K562 (cell line): ENCODE data around the gene RALY. TPM values are rescaled to one million over a fixed set of nuclear protein-coding genes. Genes with fewer than 3 reads are reported as not detected.

Experiments
- ATAC-seq: fragments of 200-7000 bp; cut with Tn5 transposase; 3 replicates; pipeline ENCODE4 v1.9.1; 2020; ENCODE audit warnings: moderate library complexity
- BruUV-seq: library from RNA; stranded (reverse); fragments of 400-500 nt; replicated peaks from 2 replicates; lab custom pipeline; 2021; lab: Mats Ljungman, UMichigan
- CTCF ChIA-PET: fragments of 300-600 bp; formaldehyde crosslinking; extraction: SDS; loops from one replicate; lab custom pipeline; 2021; ENCODE audit warnings: low intra/inter-chr PET ratio; lab: Yijun Ruan, JAX
- POLR2A ChIA-PET: fragments of 300-600, 350-650 bp; sonication (Branson Sonifier 250); formaldehyde crosslinking; extraction: SDS; loops from one replicate; lab custom pipeline; 2021; ENCODE audit warnings: antibody characterized with exemption, inconsistent platforms; lab: Yijun Ruan, JAX
- DNase-seq, 4 experiments: peaks; one replicate each; pipeline versions ENCODE4 v3.0.0 to v3.0.0-alpha.2; 2011 to 2018; ENCODE audit warnings: low spot score in 3 of 4, mixed read lengths in 3 of 4; ENCODE audit errors: extremely low read depth in 1 of 4
- FAIRE-seq: peaks from 2 replicates; lab custom pipeline; 2011; peaks lifted over from hg19 to GRCh38; lab: Jason Lieb, UNC
- H2AFZ ChIP-seq: 2 replicates; pipeline ENCODE4 v1.6.0; 2011; ENCODE audit warnings: low read depth, low read length, control low read depth, inconsistent platforms
- H3K27ac ChIP-seq: fragments of 200-600 bp; 3 replicates; pipeline ENCODE4 v1.8.0; 2011; ENCODE audit warnings: low read depth, mild to moderate bottlenecking, control low read depth, inconsistent platforms, low read length, moderate library complexity, mixed read lengths; ENCODE audit errors: extremely low read depth
- H3K27me3 ChIP-seq, 2 experiments: fragments of 300-600 bp in 1 of 2; 2 replicates in 1 of 2; 3 replicates in 1 of 2; pipeline versions ENCODE4 v1.6.0 to v1.8.0; 2011; ENCODE audit warnings: inconsistent platforms in 2 of 2, low read length in 2 of 2, mild to moderate bottlenecking in 1 of 2, mixed read lengths in 1 of 2, moderate library complexity in 1 of 2; ENCODE audit not compliant: control insufficient read depth in 2 of 2, insufficient read depth in 2 of 2
- H3K36me3 ChIP-seq: fragments of 300-600 bp; 3 replicates; pipeline ENCODE4 v1.8.0; 2011; ENCODE audit warnings: mild to moderate bottlenecking, low read length, inconsistent platforms; ENCODE audit not compliant: control insufficient read depth, insufficient read depth
- H3K4me1 ChIP-seq, 2 experiments: fragments of 200-600 bp in 1 of 2; replicated peaks in 1 of 2; 2 replicates in 1 of 2; 3 replicates in 1 of 2; pipeline versions ENCODE4 v1.5.1 to v1.8.0; 2011; ENCODE audit warnings: inconsistent platforms in 2 of 2, low read length in 2 of 2, mild to moderate bottlenecking in 1 of 2, mixed read lengths in 1 of 2, moderate library complexity in 1 of 2; ENCODE audit not compliant: control insufficient read depth in 2 of 2, insufficient read depth in 2 of 2
- H3K4me2 ChIP-seq: 2 replicates; pipeline ENCODE4 v1.6.1; 2011; ENCODE audit warnings: low read length, control low read depth, inconsistent platforms, mixed read lengths; ENCODE audit not compliant: insufficient read depth
- H3K4me3 ChIP-seq: fragments of 200-600 bp; sonication (generic), shearing (Covaris generic); 2 replicates; pipeline ENCODE4 v1.5.1; 2016; ENCODE audit warnings: control low read depth, inconsistent platforms
- H3K79me2 ChIP-seq: fragments of 200-600 bp; 3 replicates; pipeline ENCODE4 v1.8.0; 2011; ENCODE audit warnings: low read length, inconsistent platforms; ENCODE audit not compliant: control insufficient read depth, insufficient read depth
- H3K9ac ChIP-seq, 2 experiments: 2 replicates each; pipeline versions ENCODE4 v1.6.0 to v1.6.1; 2011; ENCODE audit warnings: low read depth in 2 of 2, low read length in 2 of 2, control low read depth in 1 of 2, inconsistent platforms in 1 of 2, mild to moderate bottlenecking in 1 of 2, mixed read lengths in 1 of 2; ENCODE audit not compliant: insufficient read depth in 1 of 2
- H3K9me1 ChIP-seq: one replicate; pipeline ENCODE4 v1.6.0; 2011; ENCODE audit warnings: inconsistent platforms, mild to moderate bottlenecking, low read length, moderate library complexity; ENCODE audit not compliant: control insufficient read depth, insufficient read depth
- H3K9me3 ChIP-seq: replicated peaks from 2 replicates; pipeline ENCODE4 v1.5.1; 2011; ENCODE audit warnings: low read depth, low read length, inconsistent platforms; ENCODE audit not compliant: control insufficient read depth, insufficient read depth
- H4K20me1 ChIP-seq: replicated peaks from 2 replicates; pipeline ENCODE4 v1.6.1; 2011; ENCODE audit warnings: low read length, inconsistent platforms, mixed read lengths; ENCODE audit not compliant: control insufficient read depth, insufficient read depth
- ATF4 ChIP-seq: fragments of 450-650 bp; formaldehyde crosslinking; IDR thresholded peaks from 2 replicates; pipeline ENCODE4 v1.4.0; 2022; ENCODE audit warnings: mild to moderate bottlenecking, moderate library complexity
- C11orf30 ChIP-seq: fragments of 450-650 bp; IDR thresholded peaks from 2 replicates; pipeline ENCODE4 v1.6.1; 2016; ENCODE audit warnings: low read depth, mild to moderate bottlenecking
- CBX3 ChIP-seq, 2 experiments: IDR thresholded peaks; 1 replicate in 1 of 2; 2 replicates in 1 of 2; pipeline ENCODE4 v1.6.1; 2012; ENCODE audit warnings: inconsistent platforms in 2 of 2, low read length in 2 of 2, borderline replicate concordance in 1 of 2, control low read depth in 1 of 2
- GATA2 ChIP-seq: sonication (generic); formaldehyde crosslinking; IDR thresholded peaks from 2 replicates; pipeline ENCODE4 v1.4.0; 2020; ENCODE audit warnings: mild to moderate bottlenecking, missing genetic modification reagents
- HMBOX1 ChIP-seq: sonication (generic); IDR thresholded peaks from 2 replicates; pipeline ENCODE4 v1.6.1; 2016
- KDM4B ChIP-seq, 2 experiments: fragments of 450-650 bp in 1 of 2; sonication (generic) in 1 of 2; IDR thresholded peaks; 2 replicates each; pipeline ENCODE4 v1.6.1; 2016 to 2017; ENCODE audit warnings: borderline replicate concordance in 2 of 2, antibody characterized with exemption in 1 of 2, low read depth in 1 of 2, mild to moderate bottlenecking in 1 of 2
- MAFG ChIP-seq: fragments of 450-650 bp; conservative IDR thresholded peaks from 2 replicates; pipeline ENCODE4 v1.6.1; 2016; ENCODE audit warnings: missing genetic modification characterization, missing compliant biosample characterization
- MAFK ChIP-seq: IDR thresholded peaks from 2 replicates; pipeline ENCODE4 v1.6.1; 2011; ENCODE audit warnings: low read length, improper control_type of control experiment
- RBBP5 ChIP-seq: fragments of 200-600 bp; sonication (generic); IDR thresholded peaks from 2 replicates; pipeline ENCODE4 v1.6.1; 2012; ENCODE audit warnings: borderline replicate concordance, mild to moderate bottlenecking, low read length, control low read depth, inconsistent platforms; ENCODE audit not compliant: insufficient read depth, poor library complexity, severe bottlenecking
- SFPQ ChIP-seq: fragments of 200-400 bp; formaldehyde crosslinking; IDR thresholded peaks from 2 replicates; pipeline ENCODE4 v1.6.1; 2017; ENCODE audit warnings: mild to moderate bottlenecking, low read depth, low read length, moderate library complexity
- SMARCB1 ChIP-seq: IDR thresholded peaks from 2 replicates; pipeline ENCODE4 v1.6.1; 2011; ENCODE audit warnings: improper control_type of control experiment, low read depth; ENCODE audit not compliant: insufficient read length
- SNAPC5 ChIP-seq: fragments of 250-450 bp; sonication (Bioruptor Pico); IDR thresholded peaks from 2 replicates; pipeline ENCODE4 v1.8.0; 2021; ENCODE audit warnings: moderate library complexity, mild to moderate bottlenecking, inconsistent platforms
- ZFP1 ChIP-seq: fragments of 450-650 bp; formaldehyde crosslinking; IDR thresholded peaks from 2 replicates; pipeline ENCODE4 v1.4.0; 2020; ENCODE audit warnings: mild to moderate bottlenecking, mixed read lengths
- ZNF197 ChIP-seq: fragments of 200-800 bp; sonication (Bioruptor generic); IDR thresholded peaks from 2 replicates; pipeline ENCODE4 v1.6.1; 2016; ENCODE audit warnings: low read depth, missing genetic modification characterization, missing compliant biosample characterization
- ZNF316 ChIP-seq: fragments of 450-650 bp; IDR thresholded peaks from 2 replicates; pipeline ENCODE4 v1.6.1; 2016
- ZNF75A ChIP-seq: fragments of 450-650 bp; formaldehyde crosslinking; IDR thresholded peaks from 2 replicates; pipeline ENCODE4 v1.4.0; 2020; ENCODE audit warnings: mild to moderate bottlenecking
- ZNF766 ChIP-seq: fragments of 200-800 bp; sonication (Bioruptor generic); conservative IDR thresholded peaks from 2 replicates; pipeline ENCODE4 v1.6.1; 2016; ENCODE audit warnings: missing genetic modification characterization, missing compliant biosample characterization
- WGBS: fragments of 100-300 bp; shearing (Covaris generic); methylation state at CpG from one replicate; pipeline ENCODE4 v1.1.6; 2016; ENCODE audit warnings: low coverage, mixed read lengths; ENCODE audit not compliant: insufficient coverage; ENCODE audit errors: missing lambda C conversion rate; 5-methylcytosine and 5-hydroxymethylcytosine counted together
- in situ Hi-C: fragments of 300-500 bp; cut with MboI; formaldehyde crosslinking; loops from 4 replicates; pipeline ENCODE4 v1.15.0; 2018; ENCODE audit warnings: inconsistent platforms, mixed read lengths
- intact Hi-C: fragments of 100-400 bp; cut with micrococcal nuclease; formaldehyde crosslinking; loops from 2 replicates; pipeline ENCODE4 v1.14.2; 2022
- polyA plus RNA-seq, 8 experiments: library from polyadenylated mRNA; depleted of rRNA in 4 of 8; stranded (reverse) in 5 of 8; unstranded in 3 of 8; fragments of >200 nt; fragmentation: Nextera tagmentation in 2 of 8; fragmentation: Illumina TruSeq in 1 of 8; extraction: Ambion mirVana in 2 of 8; extraction: Trizol in 1 of 8; gene quantifications; 2 replicates each; pipeline versions ENCODE4 v1.2.1 to v1.2.3, GENCODE V29; 2011 to 2014; ENCODE audit warnings: inconsistent platforms in 1 of 8, missing spikeins in 1 of 8
- total RNA-seq, 7 experiments: library from RNA; depleted of rRNA in 6 of 7; stranded (reverse); fragments of >200 nt in 6 of 7; fragmentation: Illumina TruSeq in 2 of 7; extraction: Trizol in 2 of 7; gene quantifications; 2 replicates each; pipeline versions ENCODE4 v1.2.1 to v1.2.3, GENCODE V29; 2011 to 2021; ENCODE audit warnings: low replicate concordance in 1 of 7

RALY gene
- total and polyA plus RNA-seq, 9 of the 15 experiments (the other 6 are each of a cell fraction or from before 2014, with no cell fraction given) = 0.80 to 207 (median 128) TPM

GRCh38 chr20:34024723-34025351, 31.1 kb downstream of the RALY start:
- in situ Hi-C loops = no loop called here
- DNase-seq (no peak), FAIRE-seq (no peak), ATAC-seq (peak; percentile 42)
- Histone ChIP-seq H3K9me1 (no peaks in the 10 kb centered on the region), H3K36me3 (no peaks in the 10 kb centered on the region; the same call in 1 of the 3 replicates), H3K4me2 (no peak overlapping the region), H3K27ac (no peak overlapping the region), H3K79me2 (peaks cover 82% of the 10 kb centered on the region), H3K27me3 (no peaks in the 10 kb centered on the region), H3K4me1 (peaks cover 4 to 14% of the 10 kb centered on the region in 2 experiments; a peak in 4 of 5 replicates), H2AFZ (no peak overlapping the region), H3K9me3 (no peaks in the 10 kb centered on the region), H3K4me3 (no peak overlapping the region), H4K20me1 (peaks cover 26% of the 10 kb centered on the region), H3K9ac (peak overlapping the region in 1 of 2 experiments; percentile 54; a peak in 1 of 4 replicates)
- POLR2A ChIA-PET = interaction anchor here (0.7 to 1.3 kb wide), 5 partner anchors 13 to 24 kb away, joined by 3 to 4 read pairs (median 3); no protein-coding TSS in a partner anchor
- CTCF ChIA-PET = no interaction called here
- BruUV-seq = no TSS peak
- 10% methylated on average over 3 of the region's 5 CpGs for WGBS
- intact Hi-C loops = loop anchor here (5.0 kb wide), 2 partner anchors 78 to 163 kb away; no protein-coding TSS in a partner anchor
- no peak for TF ChIP-seq KDM4B (IDR thresholded peaks at IDR 0.05; ENCODE audit: borderline replicate concordance in 2 of 2, low read depth in 1 of 2)
- no peak for TF ChIP-seq SFPQ
- TF ChIP-seq MAFG (tag) = 0 out of 2 replicates have a peak, but pooled peaks have one; percentile 24
- TF ChIP-seq ZNF75A (CRISPR knock-in tag) = no peak
- no peak for TF ChIP-seq SNAPC5 (CRISPR knock-in tag)
- no peak for TF ChIP-seq CBX3 (IDR thresholded peaks at IDR 0.05; ENCODE audit: borderline replicate concordance in 1 of 2, low read length in 2 of 2)
- no peak for TF ChIP-seq GATA2 (CRISPR knock-in tag)
- TF ChIP-seq MAFK = peak; percentile 55
- no peak for TF ChIP-seq RBBP5
- TF ChIP-seq ZNF197 (CRISPR knock-in tag) = no peak
- TF ChIP-seq HMBOX1 = peak; percentile 43; the same call in 1 of the 2 replicates
- TF ChIP-seq ATF4 (CRISPR knock-in tag) = no peak
- TF ChIP-seq SMARCB1 = no peak
- TF ChIP-seq ZNF766 (CRISPR knock-in tag) = no peak
- no peak for TF ChIP-seq ZFP1 (CRISPR knock-in tag)
- peak; percentile 60 for TF ChIP-seq C11orf30
- TF ChIP-seq ZNF316 = peak; percentile 71
